K562 (cell line): ENCODE measurements around the gene C6orf163. TPM values are rescaled to one million over a fixed set of nuclear protein-coding genes. Genes with fewer than 3 reads are reported as not detected.

Experiments used
- ARID1B ChIP-seq: fragments of 450-650 bp; IDR thresholded peaks from 2 replicates; pipeline ENCODE4 v1.6.1; 2016; ENCODE audit warnings: antibody characterized with exemption, mild to moderate bottlenecking, inconsistent platforms
- ARNT ChIP-seq, 2 experiments: fragments of 450-650 bp; IDR thresholded peaks; 2 replicates each; pipeline ENCODE4 v1.6.1; 2016; ENCODE audit warnings: mild to moderate bottlenecking in 1 of 2
- CBFA2T3 ChIP-seq: fragments of 450-650 bp; IDR thresholded peaks from 2 replicates; pipeline ENCODE4 v1.6.1; 2017
- EGR1 ChIP-seq: fragments of 450-650 bp; conservative IDR thresholded peaks from 2 replicates; pipeline ENCODE4 v1.6.1; 2017; ENCODE audit warnings: mild to moderate bottlenecking
- ELF1 ChIP-seq: fragments of 200-800 bp; sonication (Bioruptor generic); IDR thresholded peaks from 2 replicates; pipeline ENCODE4 v1.6.1; 2016; ENCODE audit warnings: missing genetic modification characterization, missing compliant biosample characterization
- ETV1 ChIP-seq: fragments of 450-650 bp; conservative IDR thresholded peaks from 2 replicates; pipeline ENCODE4 v1.6.1; 2016; ENCODE audit warnings: missing genetic modification characterization, control low read depth, low read depth, missing compliant biosample characterization
- GATAD2A ChIP-seq: fragments of 450-650 bp; IDR thresholded peaks from 2 replicates; pipeline ENCODE4 v1.6.1; 2017
- HDGF ChIP-seq: fragments of 450-650 bp; IDR thresholded peaks from 2 replicates; pipeline ENCODE4 v1.6.1; 2016
- NFIC ChIP-seq: fragments of 450-650 bp; IDR thresholded peaks from 2 replicates; pipeline ENCODE4 v1.6.1; 2017; ENCODE audit warnings: mild to moderate bottlenecking, inconsistent platforms
- NFIX ChIP-seq: fragments of 250-450 bp; sonication (Bioruptor Pico); IDR thresholded peaks from 2 replicates; pipeline ENCODE4 v1.4.0; 2020; ENCODE audit warnings: low read depth, mild to moderate bottlenecking, moderate library complexity
- NR2C2 ChIP-seq, 2 experiments: fragments of 200-800 bp in 1 of 2; sonication (Bioruptor generic) in 1 of 2; sonication (generic) in 1 of 2; formaldehyde crosslinking in 1 of 2; IDR thresholded peaks; 2 replicates each; pipeline versions ENCODE4 v1.6.1 to v1.8.0; 2016 to 2022; ENCODE audit warnings: mild to moderate bottlenecking in 1 of 2, missing compliant biosample characterization in 1 of 2, missing genetic modification characterization in 1 of 2, missing genetic modification reagents in 1 of 2
- PYGO2 ChIP-seq: fragments of 450-650 bp; IDR thresholded peaks from 2 replicates; pipeline ENCODE4 v1.6.1; 2016; ENCODE audit warnings: mild to moderate bottlenecking, missing genetic modification characterization, moderate library complexity, missing compliant biosample characterization
- RNF2 ChIP-seq: sonication (generic); IDR thresholded peaks from 2 replicates; pipeline ENCODE4 v1.6.1; 2016
- TBP ChIP-seq: optimal IDR thresholded peaks from 2 replicates; pipeline ENCODE3; 2011; ENCODE audit warnings: low read depth, low read length, improper control_type of control experiment
- ZNF253 ChIP-seq: fragments of 250-450 bp; sonication (Bioruptor Pico); conservative IDR thresholded peaks from 2 replicates; pipeline ENCODE4 v1.6.1; 2021; ENCODE audit warnings: mild to moderate bottlenecking
- ZNF311 ChIP-seq: fragments of 250-450 bp; sonication (Bioruptor Pico); IDR thresholded peaks from 2 replicates; pipeline ENCODE4 v1.4.0; 2020; ENCODE audit warnings: mild to moderate bottlenecking, moderate library complexity
- ZNF561 ChIP-seq: fragments of 450-650 bp; formaldehyde crosslinking; conservative IDR thresholded peaks from 2 replicates; pipeline ENCODE4 v1.4.0; 2020; ENCODE audit warnings: mild to moderate bottlenecking, moderate library complexity
- ZNF644 ChIP-seq: fragments of 200-800 bp; sonication (Bioruptor generic); IDR thresholded peaks from 2 replicates; pipeline ENCODE4 v1.6.1; 2016; ENCODE audit warnings: low read depth, missing genetic modification characterization, missing compliant biosample characterization
- ZNF668 ChIP-seq: fragments of 250-450 bp; sonication (Bioruptor Pico); IDR thresholded peaks from 2 replicates; pipeline ENCODE4 v1.8.0; 2022; ENCODE audit warnings: mild to moderate bottlenecking, inconsistent platforms
- polyA plus RNA-seq, 8 experiments: library from polyadenylated mRNA; depleted of rRNA in 4 of 8; stranded (reverse) in 5 of 8; unstranded in 3 of 8; fragments of >200 nt; fragmentation: Nextera tagmentation in 2 of 8; fragmentation: Illumina TruSeq in 1 of 8; extraction: Ambion mirVana in 2 of 8; extraction: Trizol in 1 of 8; gene quantifications; 2 replicates each; pipeline versions ENCODE4 v1.2.1 to v1.2.3, GENCODE V29; 2011 to 2014; ENCODE audit warnings: inconsistent platforms in 1 of 8, missing spikeins in 1 of 8
- total RNA-seq, 7 experiments: library from RNA; depleted of rRNA in 6 of 7; stranded (reverse); fragments of >200 nt in 6 of 7; fragmentation: Illumina TruSeq in 2 of 7; extraction: Trizol in 2 of 7; gene quantifications; 2 replicates each; pipeline versions ENCODE4 v1.2.1 to v1.2.3, GENCODE V29; 2011 to 2021; ENCODE audit warnings: low replicate concordance in 1 of 7
- TF ChIP-seq, protein P1 (sequence below): fragments of 250-450 bp; sonication (Bioruptor Pico); IDR thresholded peaks from 2 replicates; pipeline ENCODE4 v1.5.0; 2021; ENCODE audit warnings: mild to moderate bottlenecking, borderline replicate concordance
- TF ChIP-seq, protein P2 (sequence below): sonication (generic); formaldehyde crosslinking; IDR thresholded peaks from 2 replicates; pipeline ENCODE4 v1.8.0; 2022; ENCODE audit warnings: mild to moderate bottlenecking, missing genetic modification reagents, borderline replicate concordance
- TF ChIP-seq, protein P3 (sequence below): sonication (generic); formaldehyde crosslinking; IDR thresholded peaks from 2 replicates; pipeline ENCODE4 v1.8.0; 2022; ENCODE audit warnings: mild to moderate bottlenecking, low read depth, missing genetic modification reagents
- TF ChIP-seq, protein P4 (sequence below): sonication (generic); formaldehyde crosslinking; IDR thresholded peaks from 2 replicates; pipeline ENCODE4 v1.8.1; 2022; ENCODE audit warnings: missing genetic modification reagents

Gene C6orf163
- total and polyA plus RNA-seq, 9 of the 15 experiments (the other 6 are each of a cell fraction or from before 2014, with no cell fraction given): 0.67 to 4.7 (median 1.5) TPM

DNA sequence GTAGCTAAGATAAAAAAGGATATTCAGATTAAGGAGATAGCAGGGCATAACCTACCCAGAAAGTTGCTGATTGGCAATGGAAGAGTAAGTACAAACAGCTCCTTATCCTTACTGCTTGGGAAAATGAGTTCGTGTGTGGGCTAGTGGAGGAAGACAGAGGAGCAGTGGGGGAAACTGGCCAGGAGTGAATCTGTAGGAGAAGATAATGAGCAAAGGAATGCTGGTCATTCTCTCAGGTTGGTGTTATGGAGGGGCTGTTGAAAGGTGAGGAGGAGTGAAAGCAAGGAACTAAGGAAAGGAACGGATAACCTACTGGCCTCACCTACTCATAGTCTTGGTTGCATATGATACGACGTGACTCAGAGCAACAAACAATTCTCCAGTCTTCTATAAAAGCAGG lies 8.2 kb upstream of the C6orf163 start (continued):
- TF ChIP-seq ZNF561 (CRISPR knock-in tag) (no peak), PYGO2 (tag) (no peak), ARNT (IDR thresholded peaks at IDR 0.05) (no peak), NFIC (0 out of 2 replicates have a peak, but pooled peaks have one; percentile 17), ZNF253 (no peak), ELF1 (tag) (no peak), CBFA2T3 (peak; percentile 80), NFIX (CRISPR knock-in tag) (no peak), ARID1B (peak; percentile 73), ZNF311 (no peak), RNF2 (no peak), ETV1 (tag) (no peak), HDGF (no peak), TBP (no peak), ZNF644 (tag) (no peak), EGR1 (peak; percentile 33; the same call in 1 of the 2 replicates), NR2C2 (CRISPR knock-in tag; IDR thresholded peaks at IDR 0.05) (no peak), NR2C2 (tag; IDR thresholded peaks at IDR 0.05) (no peak), GATAD2A (0 out of 2 replicates have a peak, but pooled peaks have one; percentile 61), ZNF668 (CRISPR knock-in tag) (no peak)
- TF ChIP-seq, protein P1, sequence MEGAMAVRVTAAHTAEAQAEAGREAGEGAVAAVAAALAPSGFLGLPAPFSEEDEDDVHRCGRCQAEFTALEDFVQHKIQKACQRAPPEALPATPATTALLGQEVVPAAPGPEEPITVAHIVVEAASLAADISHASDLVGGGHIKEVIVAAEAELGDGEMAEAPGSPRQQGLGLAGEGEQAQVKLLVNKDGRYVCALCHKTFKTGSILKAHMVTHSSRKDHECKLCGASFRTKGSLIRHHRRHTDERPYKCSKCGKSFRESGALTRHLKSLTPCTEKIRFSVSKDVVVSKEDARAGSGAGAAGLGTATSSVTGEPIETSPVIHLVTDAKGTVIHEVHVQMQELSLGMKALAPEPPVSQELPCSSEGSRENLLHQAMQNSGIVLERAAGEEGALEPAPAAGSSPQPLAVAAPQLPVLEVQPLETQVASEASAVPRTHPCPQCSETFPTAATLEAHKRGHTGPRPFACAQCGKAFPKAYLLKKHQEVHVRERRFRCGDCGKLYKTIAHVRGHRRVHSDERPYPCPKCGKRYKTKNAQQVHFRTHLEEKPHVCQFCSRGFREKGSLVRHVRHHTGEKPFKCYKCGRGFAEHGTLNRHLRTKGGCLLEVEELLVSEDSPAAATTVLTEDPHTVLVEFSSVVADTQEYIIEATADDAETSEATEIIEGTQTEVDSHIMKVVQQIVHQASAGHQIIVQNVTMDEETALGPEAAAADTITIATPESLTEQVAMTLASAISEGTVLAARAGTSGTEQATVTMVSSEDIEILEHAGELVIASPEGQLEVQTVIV (CRISPR knock-in tag): no peak
- TF ChIP-seq, protein P2, sequence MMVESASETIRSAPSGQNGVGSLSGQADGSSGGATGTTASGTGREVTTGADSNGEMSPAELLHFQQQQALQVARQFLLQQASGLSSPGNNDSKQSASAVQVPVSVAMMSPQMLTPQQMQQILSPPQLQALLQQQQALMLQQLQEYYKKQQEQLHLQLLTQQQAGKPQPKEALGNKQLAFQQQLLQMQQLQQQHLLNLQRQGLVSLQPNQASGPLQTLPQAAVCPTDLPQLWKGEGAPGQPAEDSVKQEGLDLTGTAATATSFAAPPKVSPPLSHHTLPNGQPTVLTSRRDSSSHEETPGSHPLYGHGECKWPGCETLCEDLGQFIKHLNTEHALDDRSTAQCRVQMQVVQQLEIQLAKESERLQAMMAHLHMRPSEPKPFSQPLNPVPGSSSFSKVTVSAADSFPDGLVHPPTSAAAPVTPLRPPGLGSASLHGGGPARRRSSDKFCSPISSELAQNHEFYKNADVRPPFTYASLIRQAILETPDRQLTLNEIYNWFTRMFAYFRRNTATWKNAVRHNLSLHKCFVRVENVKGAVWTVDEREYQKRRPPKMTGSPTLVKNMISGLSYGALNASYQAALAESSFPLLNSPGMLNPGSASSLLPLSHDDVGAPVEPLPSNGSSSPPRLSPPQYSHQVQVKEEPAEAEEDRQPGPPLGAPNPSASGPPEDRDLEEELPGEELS: no peak
- TF ChIP-seq, protein P3, sequence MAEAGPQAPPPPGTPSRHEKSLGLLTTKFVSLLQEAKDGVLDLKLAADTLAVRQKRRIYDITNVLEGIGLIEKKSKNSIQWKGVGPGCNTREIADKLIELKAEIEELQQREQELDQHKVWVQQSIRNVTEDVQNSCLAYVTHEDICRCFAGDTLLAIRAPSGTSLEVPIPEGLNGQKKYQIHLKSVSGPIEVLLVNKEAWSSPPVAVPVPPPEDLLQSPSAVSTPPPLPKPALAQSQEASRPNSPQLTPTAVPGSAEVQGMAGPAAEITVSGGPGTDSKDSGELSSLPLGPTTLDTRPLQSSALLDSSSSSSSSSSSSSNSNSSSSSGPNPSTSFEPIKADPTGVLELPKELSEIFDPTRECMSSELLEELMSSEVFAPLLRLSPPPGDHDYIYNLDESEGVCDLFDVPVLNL (CRISPR knock-in tag): no peak
- TF ChIP-seq, protein P4, sequence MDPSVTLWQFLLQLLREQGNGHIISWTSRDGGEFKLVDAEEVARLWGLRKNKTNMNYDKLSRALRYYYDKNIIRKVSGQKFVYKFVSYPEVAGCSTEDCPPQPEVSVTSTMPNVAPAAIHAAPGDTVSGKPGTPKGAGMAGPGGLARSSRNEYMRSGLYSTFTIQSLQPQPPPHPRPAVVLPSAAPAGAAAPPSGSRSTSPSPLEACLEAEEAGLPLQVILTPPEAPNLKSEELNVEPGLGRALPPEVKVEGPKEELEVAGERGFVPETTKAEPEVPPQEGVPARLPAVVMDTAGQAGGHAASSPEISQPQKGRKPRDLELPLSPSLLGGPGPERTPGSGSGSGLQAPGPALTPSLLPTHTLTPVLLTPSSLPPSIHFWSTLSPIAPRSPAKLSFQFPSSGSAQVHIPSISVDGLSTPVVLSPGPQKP: no peak
